Psoas muscle (tissue), 8 donors: ENCODE results near the gene USP13. TPM values are rescaled to one million over a fixed set of nuclear protein-coding genes. Genes with fewer than 3 reads are reported as not detected.

Experiments
- ATAC-seq, 4 donors: fragments of 200-7000 bp; cut with Tn5 transposase; one replicate each; pipeline ENCODE4 v1.9.1; 2020; ENCODE audit warnings: moderate library complexity in 3 of 4, mild to moderate bottlenecking in 2 of 4
- DNase-seq, 2 donors: peaks; one replicate each; pipeline ENCODE4 v3.0.0-alpha.2; 2020
- H3K27ac ChIP-seq: fragments of 200-600 bp; one replicate; pipeline ENCODE4 v1.8.0; 2022
- H3K27me3 ChIP-seq, 3 donors: fragments of 200-600 bp in 1 of 3; one replicate each; pipeline versions ENCODE4 v1.6.1 to v1.8.0; 2013 to 2022; ENCODE audit warnings: low read length in 2 of 3, mild to moderate bottlenecking in 2 of 3, moderate library complexity in 1 of 3; ENCODE audit not compliant: insufficient read depth in 3 of 3
- H3K36me3 ChIP-seq, 2 donors: fragments of 200-600 bp in 1 of 2; one replicate each; pipeline versions ENCODE4 v1.6.1 to v1.8.0; 2013 to 2022; ENCODE audit warnings: low read depth in 1 of 2, mild to moderate bottlenecking in 1 of 2, moderate library complexity in 1 of 2; ENCODE audit not compliant: insufficient read depth in 1 of 2
- H3K4me1 ChIP-seq: fragments of 200-600 bp; one replicate; pipeline ENCODE4 v1.8.0; 2022
- H3K4me3 ChIP-seq: fragments of 200-600 bp; one replicate; pipeline ENCODE4 v1.8.0; 2022; ENCODE audit warnings: mild to moderate bottlenecking
- H3K9me3 ChIP-seq: fragments of 200-600 bp; one replicate; pipeline ENCODE4 v1.8.0; 2022
- CTCF ChIP-seq: fragments of 200-600 bp; IDR thresholded peaks from one replicate; pipeline ENCODE4 v1.8.0; 2022; ENCODE audit warnings: antibody characterized with exemption
- WGBS, 3 donors: extraction: QIAGEN DNeasy Blood & Tissue Kit; methylation state at CpG; one replicate each; pipeline versions ENCODE4 v1.1.6 to v1.1.7; 2013; 5-methylcytosine and 5-hydroxymethylcytosine counted together
- intact Hi-C, 2 donors: fragments of 100-400 bp; cut with DNase I; formaldehyde crosslinking; loops; one replicate each; pipeline versions ENCODE4 v1.11.0 to v1.14.2; 2022
- polyA plus RNA-seq, 3 donors: library from polyadenylated mRNA; stranded (reverse); fragments of 200-250 nt; gene quantifications; one replicate each; pipeline ENCODE4 v1.2.3, GENCODE V29; 2013
- total RNA-seq, 4 donors: library from RNA; stranded (reverse); fragmentation: NEBNext Ultra II Directional in 2 of 4; extraction: Animal tissue kit (Norgen Biotek cat#: 25700) in 2 of 4; gene quantifications; one replicate each; pipeline versions ENCODE4 v1.2.1 to v1.2.4, GENCODE V29; 2021 to 2023
- donor health status: healthy with polysubstance abuse.
- donor health status: DM: no; HTN: no; CAD: no; lungs with moderate emphysema.
- donor health status: Bipolar disorder and iron deficiency.
- donor health status: healthy.
- donor health status: DM: yes; HTN: yes; CAD: no.
- donor health status: DM: no; HTN: no; CAD: no.
- donor health status: DM: no; HTN: no; CAD: no.
- donor health status: DM: yes; HTN: yes; CAD: no.

USP13 gene
- total and polyA plus RNA-seq, 7 donors: 16.1 to 324 (median 175) TPM

DNA sequence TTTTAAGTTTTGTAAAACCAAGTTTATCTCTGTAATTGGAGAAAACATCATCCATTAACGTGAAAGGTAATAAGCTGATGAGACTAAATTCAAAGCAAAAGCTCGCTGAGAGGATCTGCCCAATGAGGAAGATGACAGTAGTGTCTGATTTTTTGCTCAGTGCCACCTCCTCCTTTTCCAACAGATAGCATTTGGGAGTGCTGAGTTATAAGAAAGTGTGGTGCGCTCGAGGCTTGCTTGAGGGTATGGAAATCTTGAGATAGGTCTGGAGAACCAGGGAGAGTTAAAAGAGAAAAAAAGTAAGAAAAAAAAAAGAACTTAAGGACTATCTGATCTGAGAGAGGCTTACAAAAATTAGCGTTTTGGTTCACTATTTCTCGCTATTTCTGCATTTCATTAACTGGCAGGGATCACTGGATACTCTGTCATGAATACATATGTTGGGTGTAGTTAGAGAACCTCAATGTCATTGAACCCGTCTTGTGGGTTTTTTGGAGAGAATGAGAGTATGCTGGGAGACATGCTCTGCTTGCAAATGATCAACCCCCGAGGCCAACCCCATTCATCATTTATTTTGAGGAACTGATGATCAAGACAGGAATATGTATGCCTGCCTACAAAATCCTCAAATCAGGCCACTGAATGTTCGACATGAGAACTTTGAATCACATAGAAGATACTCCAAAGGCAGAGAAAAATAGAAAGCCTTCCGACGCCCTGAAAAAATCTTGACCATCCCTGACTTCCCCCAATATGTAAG is 973 bp upstream of the USP13 start:
- 45 to 54% (median 46%) methylated on average over 11 of the region's 11 CpGs for WGBS, 3 donors
- H3K27ac ChIP-seq: peak overlapping the region; percentile 98
- intact Hi-C loops: loop anchor here (2.0 kb wide), 2 partner anchors 81 to 83 kb away; no protein-coding TSS in a partner anchor
- no peak for TF ChIP-seq CTCF
- no peaks in the 10 kb centered on the region for H3K27me3 ChIP-seq
- no peaks in the 10 kb centered on the region for H3K9me3 ChIP-seq
- peaks cover 26% of the 10 kb centered on the region for H3K4me1 ChIP-seq
- H3K36me3 ChIP-seq: no peaks in the 10 kb centered on the region
- H3K4me3 ChIP-seq: peak overlapping the region; percentile 91
- no peak for DNase-seq
- ATAC-seq: no peak

DNA sequence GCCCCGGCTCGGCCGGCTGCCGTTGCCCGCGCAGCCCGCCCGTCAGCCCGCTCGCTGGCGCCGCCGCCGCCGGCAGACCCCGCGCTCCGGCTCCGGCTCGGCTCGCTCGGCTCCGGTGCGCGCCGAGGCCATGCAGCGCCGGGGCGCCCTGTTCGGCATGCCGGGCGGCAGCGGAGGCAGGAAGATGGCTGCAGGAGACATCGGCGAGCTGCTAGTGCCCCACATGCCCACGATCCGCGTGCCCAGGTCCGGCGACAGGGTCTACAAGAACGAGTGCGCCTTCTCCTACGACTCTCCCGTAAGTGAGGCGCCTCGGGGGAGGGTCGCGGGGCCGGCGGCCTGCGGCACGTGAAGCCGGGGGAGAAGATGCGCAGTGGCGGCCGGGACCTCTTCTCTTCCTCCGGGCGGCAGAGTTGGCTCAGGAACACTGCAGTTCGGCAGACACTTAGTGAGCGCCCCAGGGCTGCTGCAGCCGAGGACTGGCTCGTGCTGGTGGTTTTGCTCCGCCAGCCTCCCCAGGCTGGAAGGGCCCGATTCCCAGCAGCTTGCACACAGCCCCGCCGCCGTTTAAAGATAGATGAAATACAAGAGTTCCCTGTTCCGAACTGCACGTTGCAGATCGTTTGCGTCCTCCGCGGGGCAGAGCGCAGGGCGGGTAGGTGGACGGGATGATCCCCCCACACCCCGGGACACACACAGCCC is 407 bp downstream of the USP13 start:
- Histone ChIP-seq H3K4me1 (peaks cover 33% of the 10 kb centered on the region), H3K27me3 (no peaks in the 10 kb centered on the region), H3K4me3 (peak overlapping the region; percentile 91), H3K27ac (peak overlapping the region; percentile 98), H3K9me3 (no peaks in the 10 kb centered on the region), H3K36me3 (no peaks in the 10 kb centered on the region)
- intact Hi-C loops: loop anchor here (2.0 kb wide), 2 partner anchors 80 to 82 kb away; no protein-coding TSS in a partner anchor
- TF ChIP-seq CTCF: no peak
- peak; percentile 78 to 90 for DNase-seq
- WGBS, 3 donors: 0 to 1% (median 0%) methylated on average over 41 to 77 of the region's 77 CpGs
- peak; percentile 77 to 82 (median 80) for ATAC-seq

- Histone ChIP-seq H3K36me3 (no peaks in the 10 kb centered on the region), H3K9me3 (no peaks in the 10 kb centered on the region), H3K27me3 (no peaks in the 10 kb centered on the region), H3K4me1 (peaks cover 52% of the 10 kb centered on the region), H3K27ac (peak overlapping the region; percentile 98), H3K4me3 (peak overlapping the region; percentile 91)
- TF ChIP-seq CTCF: no peak
- DNase-seq (no peak), ATAC-seq (no peak)
- 53 to 71% (median 61%) methylated on average over 2 of the region's 2 CpGs for WGBS, 3 donors
- intact Hi-C loops: no loop called here
These were observed 2.4 kb downstream of the USP13 start for GRCh38 chr3:179655236-179655635.

- H3K4me1 ChIP-seq: peaks cover 72% of the 10 kb centered on the region
- peak; percentile 12 to 47 (median 13) for ATAC-seq
These were observed 5.8 kb downstream of the USP13 start for GRCh38 chr3:179658606-179659005.

More at GRCh38 chr3:179658606-179659005, 5.8 kb downstream of the USP13 start:
- no peak for TF ChIP-seq CTCF
- Histone ChIP-seq H3K27me3 (no peaks in the 10 kb centered on the region), H3K9me3 (no peaks in the 10 kb centered on the region), H3K36me3 (no peaks in the 10 kb centered on the region), H3K27ac (peak overlapping the region; percentile 98), H3K4me3 (peak overlapping the region; percentile 25)
- WGBS, 3 donors: 24 to 43% (median 27%) methylated on average over 2 of the region's 2 CpGs
- intact Hi-C loops: no loop called here
- DNase-seq: no peak
